Activated T-helper 17 cell treated with anti-CD3 and anti-CD28 coated beads, Interleukin-2, amount 50 U/mL, for 72 hours (primary cell): Measurements from ENCODE around the gene PPP2R5E. TPM values are rescaled to one million over a fixed set of nuclear protein-coding genes. Genes with fewer than 3 reads are reported as not detected.

Experiments used
- ATAC-seq: fragments of 150-1000 bp; cut with Tn5 transposase; replicated peaks from 2 replicates; pipeline ENCODE4 v1.10.0; 2021; ENCODE audit warnings: mild to moderate bottlenecking, moderate library complexity
- H3K27ac Mint-ChIP-seq: one replicate; pipeline ENCODE4 v1.8.0; 2022; ENCODE audit warnings: mixed read lengths
- H3K27me3 Mint-ChIP-seq: one replicate; pipeline ENCODE4 v1.8.0; 2022; ENCODE audit warnings: mixed read lengths
- H3K36me3 Mint-ChIP-seq: one replicate; pipeline ENCODE4 v1.8.0; 2022; ENCODE audit warnings: low read depth, mild to moderate bottlenecking, mixed read lengths
- H3K4me1 Mint-ChIP-seq: one replicate; pipeline ENCODE4 v1.8.0; 2022; ENCODE audit warnings: mixed read lengths
- H3K4me3 Mint-ChIP-seq: one replicate; pipeline ENCODE4 v1.8.0; 2022; ENCODE audit warnings: mild to moderate bottlenecking, mixed read lengths
- H3K9me3 Mint-ChIP-seq: one replicate; pipeline ENCODE4 v1.8.0; 2022; ENCODE audit warnings: mixed read lengths
- total RNA-seq, 2 donors: library from RNA; stranded (reverse); gene quantifications; one replicate each; pipeline ENCODE4 v1.2.3, GENCODE V29; 2022

The PPP2R5E gene
- total RNA-seq, 2 donors from 2014 or later: 27.0 to 43.4 TPM

DNA sequence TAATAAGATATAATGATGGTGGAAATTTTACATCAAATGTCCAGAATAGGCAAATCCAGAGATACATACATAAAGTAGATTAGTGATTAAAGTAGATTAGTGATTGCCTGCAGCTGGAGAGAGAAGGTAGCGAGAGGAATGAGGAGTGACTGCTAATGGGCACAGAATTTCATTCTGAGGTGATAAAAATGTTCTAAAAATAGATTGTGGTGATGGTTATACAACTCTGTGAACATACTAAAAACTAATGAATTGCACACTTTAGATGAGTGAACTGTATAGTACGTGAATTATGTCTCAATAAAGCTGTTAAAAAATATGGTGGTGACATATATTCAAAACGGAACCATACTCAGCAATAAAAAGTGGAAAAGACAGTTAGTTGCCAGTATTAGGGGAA, 41.7 kb downstream of the PPP2R5E start:
- no peaks in the 10 kb centered on the region for H3K27me3 Mint-ChIP-seq
- H3K9me3 Mint-ChIP-seq: no peaks in the 10 kb centered on the region
- ATAC-seq: no peak

DNA sequence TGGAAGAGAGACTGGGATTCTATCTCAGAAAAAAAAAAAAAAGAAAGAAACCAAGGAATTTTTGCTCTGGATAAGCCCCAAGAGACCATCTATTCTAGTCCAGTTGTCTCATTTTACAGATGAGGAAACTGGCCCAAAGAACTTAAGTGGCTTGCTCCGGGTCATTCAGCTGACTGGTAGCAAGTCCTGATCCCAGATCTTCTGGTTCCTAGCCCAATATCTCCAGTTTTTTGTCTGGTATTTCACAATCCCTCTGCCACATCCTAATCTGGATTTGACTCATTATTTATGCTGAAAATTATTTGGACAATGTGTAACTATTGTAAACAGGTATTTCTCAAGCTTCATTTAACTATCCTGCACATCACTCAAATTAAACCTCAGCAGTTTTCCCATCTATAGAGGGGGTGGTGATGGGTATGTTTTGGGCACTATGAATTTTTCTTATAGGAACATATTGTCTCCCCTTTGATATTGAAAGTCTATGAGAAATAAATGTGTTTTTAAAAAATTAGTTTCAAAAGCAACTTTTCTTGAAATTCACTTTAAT, 43.4 kb downstream of the PPP2R5E start:
- no peak overlapping the region for H3K4me3 Mint-ChIP-seq
- H3K9me3 Mint-ChIP-seq: no peaks in the 10 kb centered on the region
- H3K27ac Mint-ChIP-seq: peak overlapping the region; percentile 73
- peaks cover 34% of the 10 kb centered on the region for H3K36me3 Mint-ChIP-seq
- H3K27me3 Mint-ChIP-seq: no peaks in the 10 kb centered on the region
- ATAC-seq: no peak
- H3K4me1 Mint-ChIP-seq: peaks cover 6% of the 10 kb centered on the region

More for the DNA sequence above, 41.7 kb downstream of the PPP2R5E start:
- Mint-ChIP-seq H3K4me1 (peaks cover 9% of the 10 kb centered on the region), H3K36me3 (peaks cover 37% of the 10 kb centered on the region), H3K4me3 (no peak overlapping the region), H3K27ac (no peak overlapping the region)

DNA sequence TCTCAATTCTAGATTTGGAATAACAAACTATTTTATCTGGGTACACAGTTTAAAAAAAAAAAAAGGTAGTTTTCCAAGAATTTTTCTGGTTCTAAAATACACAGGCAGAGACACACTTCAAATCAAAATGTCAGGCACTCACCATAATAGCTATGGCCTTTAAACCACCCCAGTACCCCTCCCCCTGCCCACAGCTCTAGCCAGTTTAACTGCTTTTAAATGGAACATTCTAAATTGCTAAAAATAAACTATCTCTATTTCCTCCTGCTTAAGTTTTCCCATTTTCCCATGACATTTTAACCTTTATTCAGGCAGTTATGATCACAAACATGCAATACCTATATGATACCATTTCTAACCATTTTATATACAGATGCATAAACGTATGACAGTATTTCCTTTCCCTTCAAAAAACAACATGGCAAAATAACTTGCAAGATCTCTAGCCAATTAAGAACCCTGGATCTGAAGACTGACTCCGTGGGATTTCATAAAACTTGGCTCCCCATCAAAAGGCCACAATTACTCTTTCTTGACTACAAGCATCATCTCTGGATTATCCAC, 46.3 kb downstream of the PPP2R5E start:
- H3K4me3 Mint-ChIP-seq: no peak overlapping the region
- ATAC-seq: no peak
- peaks cover 37% of the 10 kb centered on the region for H3K36me3 Mint-ChIP-seq
- H3K4me1 Mint-ChIP-seq: peaks cover 13% of the 10 kb centered on the region
- H3K27ac Mint-ChIP-seq: no peak overlapping the region
- no peaks in the 10 kb centered on the region for H3K27me3 Mint-ChIP-seq
- no peaks in the 10 kb centered on the region for H3K9me3 Mint-ChIP-seq

DNA sequence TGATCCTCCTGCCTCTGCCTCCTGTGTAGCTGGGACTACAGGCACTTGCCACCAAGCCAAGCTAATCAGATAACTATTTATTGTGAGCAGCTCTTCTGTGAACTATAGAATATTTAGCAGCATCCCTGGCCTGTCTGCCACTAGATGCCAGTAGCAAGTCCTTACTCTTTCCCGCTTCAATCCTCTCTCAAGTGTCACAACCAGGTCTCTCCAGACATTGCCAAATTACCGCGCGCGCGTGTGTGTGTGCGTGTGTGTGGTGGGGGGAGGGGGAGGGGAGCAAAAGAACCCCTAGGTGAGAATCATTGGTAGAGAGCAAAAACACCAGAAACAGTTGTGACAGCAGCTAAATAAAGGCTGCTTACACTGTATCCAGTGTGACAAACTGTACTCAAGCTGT, 49.9 kb downstream of the PPP2R5E start:
- no peaks in the 10 kb centered on the region for H3K27me3 Mint-ChIP-seq
- peaks cover 12% of the 10 kb centered on the region for H3K36me3 Mint-ChIP-seq
- H3K4me3 Mint-ChIP-seq: no peak overlapping the region
- no peak for ATAC-seq
- no peak overlapping the region for H3K27ac Mint-ChIP-seq
- peaks cover 7% of the 10 kb centered on the region for H3K4me1 Mint-ChIP-seq
- no peaks in the 10 kb centered on the region for H3K9me3 Mint-ChIP-seq

DNA sequence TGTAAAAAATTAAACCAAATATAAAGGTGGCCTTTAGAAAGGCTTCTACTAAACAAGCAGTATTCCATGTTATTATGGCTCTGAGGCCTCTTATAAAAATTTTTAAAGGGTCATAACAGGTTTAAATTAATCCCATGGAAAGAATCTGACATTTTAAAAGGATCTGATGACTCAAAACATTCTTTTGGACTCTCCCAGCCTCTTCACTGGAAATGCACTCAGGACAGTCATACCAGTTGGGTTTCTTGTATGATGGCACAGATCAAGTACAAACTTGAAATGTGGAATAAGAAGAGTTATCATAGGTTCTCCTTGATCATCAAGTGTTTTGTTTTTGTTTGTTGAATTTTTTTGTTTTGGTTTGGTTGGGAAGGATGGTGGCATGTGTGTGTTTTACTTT, 50.8 kb downstream of the PPP2R5E start:
- H3K27me3 Mint-ChIP-seq: no peaks in the 10 kb centered on the region
- no peak overlapping the region for H3K4me3 Mint-ChIP-seq
- H3K36me3 Mint-ChIP-seq: peaks cover 10% of the 10 kb centered on the region
- H3K27ac Mint-ChIP-seq: no peak overlapping the region
- H3K9me3 Mint-ChIP-seq: no peaks in the 10 kb centered on the region
- H3K4me1 Mint-ChIP-seq: peaks cover 12% of the 10 kb centered on the region
- no peak for ATAC-seq

DNA sequence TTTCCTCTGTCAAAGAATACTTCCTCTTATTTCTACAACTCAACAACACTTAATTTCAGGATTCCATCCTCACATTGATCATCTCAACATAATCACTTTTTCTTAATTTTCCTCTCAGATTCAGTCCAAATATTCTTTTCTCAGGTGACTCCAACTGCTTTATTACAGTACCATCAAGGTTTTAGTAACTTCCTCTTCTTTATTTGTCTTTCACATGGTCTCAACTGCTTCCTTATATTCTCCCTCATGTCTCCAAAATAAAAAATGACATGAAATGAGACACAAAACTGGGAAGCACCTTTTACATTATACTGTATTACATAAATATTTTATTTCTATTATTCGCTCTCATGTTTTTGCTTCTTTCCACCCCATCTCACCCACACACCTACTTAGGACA, 55.5 kb downstream of the PPP2R5E start:
- Mint-ChIP-seq H3K4me1 (peaks cover 24% of the 10 kb centered on the region), H3K27ac (no peak overlapping the region), H3K27me3 (no peaks in the 10 kb centered on the region), H3K36me3 (peaks cover 3% of the 10 kb centered on the region), H3K9me3 (no peaks in the 10 kb centered on the region), H3K4me3 (no peak overlapping the region)
- ATAC-seq: no peak

DNA sequence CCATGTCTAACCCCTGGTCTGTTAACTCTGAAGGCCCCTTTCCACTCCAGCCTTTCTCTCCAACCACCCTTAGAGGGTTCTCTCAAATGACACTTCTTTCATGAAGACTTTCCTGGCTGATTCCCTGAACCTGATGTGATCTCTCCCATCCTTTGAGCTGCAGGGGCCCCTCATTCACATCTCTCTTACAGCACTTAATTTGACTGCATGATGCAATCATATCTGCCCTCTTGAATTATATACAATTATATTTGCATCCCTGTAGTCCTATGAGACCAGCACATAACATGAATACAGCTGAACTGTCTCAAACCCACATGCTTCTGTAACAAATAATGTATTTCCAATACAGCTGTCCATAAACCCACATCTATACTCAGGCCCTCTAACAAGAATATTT, 56.4 kb downstream of the PPP2R5E start:
- no peak overlapping the region for H3K27ac Mint-ChIP-seq
- H3K36me3 Mint-ChIP-seq: no peaks in the 10 kb centered on the region
- no peaks in the 10 kb centered on the region for H3K27me3 Mint-ChIP-seq
- H3K4me1 Mint-ChIP-seq: peaks cover 20% of the 10 kb centered on the region
- no peak for ATAC-seq
- no peaks in the 10 kb centered on the region for H3K9me3 Mint-ChIP-seq
- H3K4me3 Mint-ChIP-seq: no peak overlapping the region

DNA sequence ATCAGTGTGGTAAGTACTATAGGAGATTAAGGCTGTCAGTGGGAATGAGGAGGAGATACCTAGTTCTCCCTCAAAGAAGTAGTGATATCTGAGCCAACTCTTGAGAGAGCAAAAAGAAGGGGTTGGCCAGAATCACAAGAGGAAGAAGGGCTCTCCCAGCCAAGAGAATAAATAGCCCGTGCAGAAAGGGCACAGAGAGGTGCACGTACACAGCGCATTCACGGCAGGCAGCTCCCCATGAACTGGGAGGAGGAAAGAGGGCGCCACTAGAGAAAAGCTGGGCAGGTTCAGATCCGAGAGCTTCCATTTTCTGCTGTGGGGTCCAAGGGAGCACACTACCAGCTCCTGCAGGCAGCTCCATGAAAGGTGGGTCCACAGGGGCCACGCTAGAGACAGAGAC, 59.9 kb downstream of the PPP2R5E start:
- Mint-ChIP-seq H3K27me3 (no peaks in the 10 kb centered on the region), H3K36me3 (no peaks in the 10 kb centered on the region), H3K9me3 (no peaks in the 10 kb centered on the region), H3K4me1 (peaks cover 28% of the 10 kb centered on the region), H3K27ac (peak overlapping the region; percentile 46), H3K4me3 (no peak overlapping the region)
- no peak for ATAC-seq

DNA sequence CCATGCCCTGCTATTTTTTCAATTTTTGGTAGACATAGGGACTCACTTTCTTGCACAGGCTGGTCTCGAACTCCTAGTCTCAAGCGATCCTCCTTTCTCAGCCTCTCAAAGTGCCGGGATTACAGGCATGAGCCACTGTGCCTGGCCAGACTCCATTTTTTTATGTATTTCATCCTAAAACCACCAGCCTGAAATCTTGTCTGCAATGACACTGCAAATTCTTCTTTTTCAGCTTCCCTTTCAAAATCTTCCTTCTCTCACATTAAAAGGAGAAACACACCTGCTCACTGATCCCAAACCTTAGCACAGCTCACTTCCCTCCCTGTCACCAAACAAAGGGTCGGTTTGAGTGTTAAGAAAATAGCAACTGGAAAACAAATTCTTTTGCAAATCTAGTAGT, 62.6 kb downstream of the PPP2R5E start:
- Mint-ChIP-seq H3K9me3 (no peaks in the 10 kb centered on the region), H3K4me3 (no peak overlapping the region), H3K4me1 (peaks cover 27% of the 10 kb centered on the region)

DNA sequence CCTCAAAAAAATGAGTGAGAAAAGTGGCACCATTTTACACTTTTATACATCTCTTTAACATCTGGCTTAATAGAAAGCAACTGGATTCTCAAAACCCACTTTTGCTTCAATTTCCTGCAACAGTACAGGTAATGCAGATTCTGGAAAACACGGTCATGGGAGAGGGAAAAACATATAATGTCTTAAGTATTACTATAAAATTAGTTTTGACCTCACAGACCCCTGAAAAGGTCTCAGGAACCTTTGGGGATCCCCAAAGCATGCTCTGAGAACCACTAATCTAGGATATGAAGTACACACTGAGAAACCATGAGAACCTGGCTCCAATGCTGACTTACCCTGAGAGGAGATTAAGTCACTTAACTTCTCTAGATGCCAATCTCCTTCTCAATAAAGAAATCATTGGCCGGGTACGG, 64.7 kb downstream of the PPP2R5E start:
- H3K9me3 Mint-ChIP-seq: no peaks in the 10 kb centered on the region
- H3K4me3 Mint-ChIP-seq: peak overlapping the region; percentile 27
- H3K4me1 Mint-ChIP-seq: peaks cover 18% of the 10 kb centered on the region
- no peaks in the 10 kb centered on the region for H3K36me3 Mint-ChIP-seq
- H3K27me3 Mint-ChIP-seq: no peaks in the 10 kb centered on the region
- ATAC-seq: peak; percentile 81
- H3K27ac Mint-ChIP-seq: peak overlapping the region; percentile 62

More for the DNA sequence above, 62.6 kb downstream of the PPP2R5E start:
- Mint-ChIP-seq H3K36me3 (no peaks in the 10 kb centered on the region), H3K27me3 (no peaks in the 10 kb centered on the region), H3K27ac (peak overlapping the region; percentile 66)
- no peak for ATAC-seq

DNA sequence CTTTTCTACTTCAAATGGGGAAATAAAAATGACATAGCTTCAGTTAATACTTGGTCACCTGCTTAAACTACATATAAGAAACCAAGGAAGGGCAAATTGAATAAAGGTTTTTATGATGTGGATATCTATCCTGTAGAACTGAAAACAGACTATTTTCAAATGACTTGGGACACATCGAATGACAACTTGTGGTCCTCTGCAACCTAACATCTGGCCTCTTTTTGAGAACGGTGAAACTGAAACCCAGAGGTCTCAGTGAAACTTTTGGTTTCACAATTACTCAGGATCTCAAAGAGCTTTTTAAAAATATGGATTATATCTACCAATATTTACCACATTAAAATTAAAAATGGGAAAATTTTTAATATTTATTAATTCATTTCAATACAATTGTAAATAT, 65.2 kb downstream of the PPP2R5E start:
- Mint-ChIP-seq H3K27me3 (no peaks in the 10 kb centered on the region), H3K4me3 (peak overlapping the region; percentile 27), H3K27ac (peak overlapping the region; percentile 62), H3K9me3 (no peaks in the 10 kb centered on the region), H3K36me3 (no peaks in the 10 kb centered on the region), H3K4me1 (peaks cover 18% of the 10 kb centered on the region)
- peak; percentile 92 for ATAC-seq

DNA sequence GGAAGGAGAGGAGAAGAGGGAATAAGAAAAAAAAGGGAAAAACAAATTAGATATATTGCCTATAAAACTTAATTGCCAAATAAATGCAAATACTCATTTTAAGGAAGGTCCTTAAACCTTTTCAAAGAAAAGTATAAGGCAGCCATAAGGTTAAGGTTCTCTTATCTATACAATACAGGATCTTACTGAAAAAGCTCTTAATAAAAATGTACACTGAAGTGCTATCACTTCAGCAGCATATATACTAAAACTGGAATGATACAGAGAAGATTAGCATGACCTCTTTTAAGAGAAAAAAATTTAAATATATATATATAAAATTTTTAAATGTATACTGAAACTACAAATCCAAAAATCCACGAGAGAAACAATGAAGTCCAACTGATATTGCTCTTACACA, 65.6 kb downstream of the PPP2R5E start:
- peaks cover 18% of the 10 kb centered on the region for H3K4me1 Mint-ChIP-seq
- H3K9me3 Mint-ChIP-seq: no peaks in the 10 kb centered on the region
- H3K27ac Mint-ChIP-seq: peak overlapping the region; percentile 62
- no peak for ATAC-seq
- no peaks in the 10 kb centered on the region for H3K36me3 Mint-ChIP-seq
- no peaks in the 10 kb centered on the region for H3K27me3 Mint-ChIP-seq
- peak overlapping the region; percentile 27 for H3K4me3 Mint-ChIP-seq

DNA sequence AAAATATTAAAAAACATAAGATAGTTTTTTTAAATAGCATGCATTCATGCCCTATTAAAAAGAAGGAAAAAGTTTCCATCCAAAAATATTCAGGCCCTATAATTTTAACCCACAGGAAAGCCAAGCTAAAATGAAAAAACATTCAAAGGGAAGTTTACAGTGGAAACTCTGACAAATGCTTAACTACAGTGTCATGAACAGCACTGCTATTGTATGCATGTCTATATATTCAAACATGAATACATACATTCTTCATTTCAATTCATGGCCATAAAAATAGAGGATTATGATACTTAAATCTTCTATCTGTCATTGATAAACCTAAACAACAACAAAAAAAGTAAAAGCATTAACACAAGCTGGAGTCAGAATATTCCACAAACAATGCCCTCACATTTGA, 67.4 kb downstream of the PPP2R5E start:
- Mint-ChIP-seq H3K4me1 (peaks cover 26% of the 10 kb centered on the region), H3K4me3 (no peak overlapping the region), H3K9me3 (no peaks in the 10 kb centered on the region), H3K36me3 (no peaks in the 10 kb centered on the region), H3K27me3 (no peaks in the 10 kb centered on the region), H3K27ac (peak overlapping the region; percentile 53)
- ATAC-seq: no peak

DNA sequence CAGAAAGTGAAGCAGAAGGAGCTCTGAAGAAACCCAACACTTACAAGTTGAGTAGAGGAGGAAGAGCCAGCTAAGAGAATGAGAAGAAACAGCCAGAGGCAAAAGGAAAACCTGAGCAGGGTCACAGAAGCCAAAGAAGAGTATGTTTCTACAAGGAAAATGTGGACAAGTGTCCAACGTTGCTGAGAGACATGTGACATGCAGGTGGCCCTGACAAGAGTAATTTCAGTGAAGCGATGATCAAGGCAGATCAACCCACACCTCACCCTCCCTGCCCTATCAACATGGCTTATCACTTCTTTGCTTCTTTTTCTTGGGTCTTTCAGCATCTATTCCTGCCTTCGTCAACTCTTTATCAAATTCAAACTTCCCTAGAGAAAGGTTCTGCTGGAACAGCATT, 68.3 kb downstream of the PPP2R5E start:
- Mint-ChIP-seq H3K27me3 (no peaks in the 10 kb centered on the region), H3K4me1 (peaks cover 24% of the 10 kb centered on the region), H3K36me3 (no peaks in the 10 kb centered on the region), H3K27ac (no peak overlapping the region), H3K4me3 (no peak overlapping the region), H3K9me3 (no peaks in the 10 kb centered on the region)
- ATAC-seq: no peak

DNA sequence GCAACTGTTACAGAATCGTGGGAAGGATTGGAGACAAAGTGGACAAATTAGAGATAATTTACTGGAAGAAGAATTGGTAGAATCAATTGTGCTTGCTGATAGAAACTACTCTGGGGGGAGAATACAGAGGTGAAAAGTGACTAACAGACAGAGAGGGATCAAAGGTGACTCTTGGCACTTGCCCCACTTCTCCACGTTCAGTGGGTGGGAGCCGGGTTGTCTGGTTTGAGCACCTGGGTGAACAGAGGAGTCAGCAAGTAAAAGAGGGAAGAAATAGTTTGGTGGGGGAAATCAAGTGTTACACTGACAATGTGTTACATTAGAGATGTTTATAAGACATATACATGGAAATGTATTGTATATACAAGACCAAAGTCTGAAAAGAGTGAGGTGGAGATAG, 69.1 kb downstream of the PPP2R5E start:
- no peak overlapping the region for H3K4me3 Mint-ChIP-seq
- H3K4me1 Mint-ChIP-seq: peaks cover 20% of the 10 kb centered on the region
- H3K36me3 Mint-ChIP-seq: no peaks in the 10 kb centered on the region
- H3K9me3 Mint-ChIP-seq: no peaks in the 10 kb centered on the region
- no peaks in the 10 kb centered on the region for H3K27me3 Mint-ChIP-seq
- no peak overlapping the region for H3K27ac Mint-ChIP-seq
- no peak for ATAC-seq
